GM18951 (cell line): ENCODE data around the gene TBC1D13.
A peak's percentile ranks its signal among the peaks of the same experiment; 100 is the strongest.

Experiments
- POLR2A ChIP-seq: IDR thresholded peaks from 4 replicates; pipeline ENCODE4 v1.6.1; 2011; ENCODE audit warnings: mild to moderate bottlenecking; ENCODE audit not compliant: insufficient read length, insufficient read depth; ENCODE audit errors: extremely low read depth
- in situ Hi-C: fragments of 300-500 bp; cut with MboI; formaldehyde crosslinking; loops from one replicate; pipeline ENCODE4 v1.12.0; 2022; ENCODE audit warnings: low sequenced_read_pairs, mixed read lengths, inconsistent platforms; ENCODE audit not compliant: unreplicated experiment

Gene TBC1D13

DNA sequence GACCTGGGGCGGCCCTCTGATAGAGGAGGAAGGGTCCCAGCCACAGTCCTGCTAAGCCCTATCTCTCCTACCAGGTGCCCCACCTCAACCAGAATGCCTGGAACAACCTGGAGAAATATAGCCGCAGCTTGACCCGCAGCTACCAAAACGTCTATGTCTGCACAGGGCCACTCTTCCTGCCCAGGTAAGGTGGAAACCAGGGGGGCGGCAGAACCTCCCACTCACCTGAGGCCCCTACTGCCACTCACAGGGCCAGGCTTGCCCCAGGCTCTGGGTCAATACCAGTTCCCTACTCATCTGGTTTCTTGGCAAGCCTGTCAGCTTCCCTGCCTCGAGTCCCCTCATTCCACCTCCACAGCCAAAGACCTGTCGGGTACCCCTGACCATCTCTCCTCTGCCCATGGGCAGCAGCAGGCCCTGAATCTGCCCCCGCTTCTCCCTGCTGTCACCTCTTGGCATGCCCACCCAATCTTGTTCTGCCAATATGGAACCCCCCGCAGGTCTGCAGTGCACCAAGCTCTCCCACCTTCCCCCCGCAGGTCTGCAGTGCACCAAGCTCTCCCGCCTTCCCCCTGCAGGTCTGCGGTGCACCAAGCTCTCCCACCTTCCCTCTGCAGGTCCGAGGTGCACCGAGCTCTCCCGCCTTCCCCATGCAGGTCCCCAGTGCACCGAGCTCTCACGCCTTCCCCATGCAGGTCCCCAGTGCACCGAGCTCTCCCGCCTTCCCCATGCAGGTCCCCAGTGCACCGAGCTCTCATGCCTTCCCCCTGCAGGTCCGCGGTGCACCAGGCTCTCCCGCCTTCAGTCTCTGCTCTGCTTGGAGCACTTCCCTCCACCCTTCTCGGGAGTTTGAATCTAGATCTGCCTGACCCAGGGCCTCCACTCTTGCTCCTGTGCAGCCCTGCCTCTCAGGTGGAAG lies 33.9 kb downstream of the TBC1D13 start:
- in situ Hi-C loops, result no loop called here
- no peak for TF ChIP-seq POLR2A

DNA sequence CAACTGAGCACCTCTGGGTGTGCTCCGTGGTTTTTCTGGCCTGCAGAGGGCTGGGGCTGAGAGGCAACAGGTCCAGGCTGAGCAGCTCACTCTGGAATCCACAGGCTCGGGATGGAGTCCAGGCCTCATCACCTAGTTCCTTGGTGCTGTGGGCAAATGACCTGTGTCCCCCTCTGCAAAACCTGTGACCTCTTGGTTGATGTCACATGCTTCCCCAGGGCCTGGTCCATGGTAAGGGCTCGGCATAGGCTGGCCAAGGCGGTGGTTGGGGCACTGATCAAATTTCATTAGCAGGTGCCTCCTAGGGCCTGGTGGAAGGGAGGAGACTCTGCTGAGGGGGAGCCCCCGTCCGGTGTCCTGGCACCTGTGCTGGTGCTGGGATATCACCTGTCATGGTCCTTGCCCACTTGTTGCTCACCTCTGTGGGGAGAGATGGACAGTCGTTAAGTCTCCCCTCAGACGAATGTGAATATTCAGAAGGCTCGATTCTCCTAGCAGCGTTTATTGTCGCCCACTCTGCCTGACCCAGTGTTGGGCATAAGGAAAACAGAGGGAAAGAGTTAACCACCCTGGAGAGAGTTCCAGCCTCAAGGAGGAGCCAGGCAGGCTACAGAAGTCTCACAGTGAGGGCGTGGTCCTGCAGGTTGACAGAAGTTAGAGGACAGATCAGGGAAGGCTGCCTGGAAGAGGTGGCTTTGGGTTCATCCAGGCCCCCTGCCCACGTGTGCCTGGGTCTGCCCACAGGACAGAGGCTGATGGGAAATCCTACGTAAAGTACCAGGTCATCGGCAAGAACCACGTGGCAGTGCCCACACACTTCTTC lies 34.7 kb downstream of the TBC1D13 start:
- no peak for TF ChIP-seq POLR2A

DNA sequence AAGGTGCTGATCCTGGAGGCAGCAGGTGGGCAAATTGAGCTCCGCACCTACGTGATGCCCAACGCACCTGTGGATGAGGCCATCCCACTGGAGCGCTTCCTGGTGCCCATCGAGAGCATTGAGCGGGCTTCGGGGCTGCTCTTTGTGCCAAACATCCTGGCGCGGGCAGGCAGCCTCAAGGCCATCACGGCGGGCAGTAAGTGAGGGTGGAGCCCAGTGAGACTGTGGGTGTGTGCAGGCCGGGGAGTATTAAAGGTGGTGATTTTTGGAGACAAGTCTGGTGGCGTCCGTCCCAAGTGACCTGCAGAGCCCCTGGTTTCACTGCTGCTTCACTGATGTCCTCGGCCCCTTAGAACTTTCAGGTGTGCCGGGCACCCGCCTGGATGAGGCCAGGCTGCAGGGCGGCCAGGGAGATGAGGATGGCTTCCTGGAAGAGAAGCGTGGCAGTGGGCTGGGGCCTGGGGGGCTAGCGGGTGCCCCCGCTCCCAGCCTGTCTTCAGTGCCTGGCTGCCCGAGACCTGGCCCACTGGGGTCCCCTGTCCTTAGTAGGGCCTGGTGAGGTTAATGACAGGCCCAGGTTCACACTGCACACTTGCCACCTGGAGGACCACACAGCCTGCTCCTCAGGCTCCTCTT lies 35.5 kb downstream of the TBC1D13 start:
- in situ Hi-C loops, result no loop called here

More for the DNA sequence above, 34.7 kb downstream of the TBC1D13 start:
- in situ Hi-C loops, result no loop called here

DNA sequence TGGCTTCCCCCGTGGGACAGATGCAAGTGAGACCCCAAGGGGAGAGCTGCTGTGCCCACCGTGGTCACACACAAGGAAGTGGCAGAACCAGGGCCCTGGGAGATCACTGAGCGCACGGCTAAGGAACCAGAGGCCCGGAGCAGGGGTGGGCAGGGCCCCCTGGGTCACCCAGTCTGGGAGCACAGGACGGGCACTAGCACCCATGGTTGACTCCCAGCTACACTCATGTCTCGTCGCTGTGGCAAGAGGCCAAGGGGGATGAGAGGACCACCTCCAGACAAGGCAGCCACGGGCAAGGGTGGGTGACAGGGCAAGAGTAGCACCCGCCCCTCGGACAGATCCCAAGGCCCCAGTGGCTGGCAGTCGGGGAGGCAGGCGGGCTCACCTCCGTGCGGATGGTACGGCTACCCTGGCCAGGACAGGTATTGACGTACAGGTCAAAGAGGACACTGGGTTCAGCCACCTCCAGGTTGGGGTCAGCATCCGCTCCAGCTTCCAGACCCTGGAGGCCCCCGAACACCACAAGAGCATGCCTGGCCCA lies 36.4 kb downstream of the TBC1D13 start:
- in situ Hi-C loops, result no loop called here
- TF ChIP-seq POLR2A, result no peak

More for the DNA sequence above, 35.5 kb downstream of the TBC1D13 start:
- TF ChIP-seq POLR2A, result no peak

DNA sequence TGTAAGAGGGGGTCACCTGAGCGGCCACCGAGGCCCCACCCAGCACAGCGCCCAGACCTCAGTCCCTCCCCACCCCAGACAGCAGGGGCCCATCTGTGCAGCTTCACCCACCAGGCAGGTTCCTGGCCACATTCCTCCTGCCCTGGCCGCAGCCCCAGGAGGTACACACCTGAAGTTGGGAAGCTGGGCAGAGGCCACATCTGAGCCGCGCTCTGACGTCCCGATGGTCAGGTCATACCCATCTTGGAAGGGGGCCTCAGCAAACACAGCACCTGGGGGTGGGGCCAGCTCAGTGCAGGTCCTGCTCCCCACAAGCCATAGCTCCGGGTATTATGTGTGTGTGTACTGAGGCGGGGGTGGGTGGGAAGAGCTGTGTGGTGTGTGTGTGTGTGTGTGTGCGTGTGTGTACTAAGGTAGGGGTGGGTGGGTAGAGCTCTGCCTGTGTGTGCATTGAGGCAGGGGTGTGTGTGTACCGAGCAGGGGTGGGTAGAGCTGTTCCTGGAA lies 36.9 kb downstream of the TBC1D13 start:
- TF ChIP-seq POLR2A, result no peak
- in situ Hi-C loops, result no loop called here

DNA sequence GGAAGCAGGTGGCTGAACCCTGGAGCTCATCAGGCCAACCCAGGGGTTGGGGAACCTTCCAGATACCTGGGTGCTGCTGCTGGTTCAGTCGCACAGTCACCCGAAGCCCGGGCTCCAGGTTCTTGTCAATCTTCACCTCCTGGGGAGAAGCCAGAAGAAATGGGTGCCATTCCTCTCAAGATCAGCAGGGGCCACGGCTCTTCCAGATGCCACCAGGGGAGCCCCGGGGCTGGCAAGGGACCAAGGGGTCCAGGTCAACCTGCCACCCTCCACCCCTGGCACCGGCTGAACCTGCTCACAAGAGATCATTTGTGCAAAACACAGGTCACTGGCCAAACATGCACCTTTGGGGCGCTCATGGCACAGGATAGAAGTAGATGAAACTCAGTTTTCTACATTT lies 37.9 kb downstream of the TBC1D13 start:
- in situ Hi-C loops, result no loop called here
- TF ChIP-seq POLR2A, result no peak

DNA sequence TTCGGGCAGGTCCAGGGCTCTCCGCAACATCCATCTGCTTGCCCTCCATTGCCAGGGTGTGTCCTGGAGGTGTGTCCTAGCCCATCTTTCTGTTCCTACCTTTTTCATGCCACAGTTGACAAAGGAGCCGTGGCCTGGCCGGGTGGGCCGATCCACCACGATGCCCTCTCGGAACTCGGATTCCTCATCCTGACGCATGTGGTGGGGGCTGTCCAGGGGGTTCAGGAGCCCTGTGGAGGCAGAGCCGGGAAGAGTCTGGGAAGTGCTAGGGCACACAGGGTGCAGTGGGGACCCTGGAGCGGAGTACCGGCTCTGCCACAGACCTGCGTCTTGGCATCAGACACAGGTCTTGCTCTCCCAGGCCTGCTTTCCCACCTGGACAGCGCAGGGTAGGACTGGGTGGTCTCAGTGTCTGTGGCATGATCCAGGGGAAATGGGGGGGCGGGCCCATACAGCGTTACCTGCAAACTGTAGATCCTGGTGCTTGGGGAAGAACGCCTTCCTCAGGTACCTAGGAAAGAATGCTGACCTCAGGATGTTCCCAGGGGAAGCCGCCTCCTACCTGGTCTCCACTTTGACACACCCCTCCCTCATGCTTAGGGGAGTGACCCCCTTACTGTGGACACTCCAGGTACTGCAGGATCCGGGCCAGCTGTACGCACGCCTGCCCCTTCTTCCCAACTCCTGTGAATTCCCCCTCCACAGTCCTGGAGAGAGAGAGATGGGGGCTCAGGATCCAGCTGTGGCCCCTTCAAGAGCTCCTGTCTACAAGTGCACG lies 39.1 kb downstream of the TBC1D13 start:
- in situ Hi-C loops, result no loop called here
- no peak for TF ChIP-seq POLR2A

DNA sequence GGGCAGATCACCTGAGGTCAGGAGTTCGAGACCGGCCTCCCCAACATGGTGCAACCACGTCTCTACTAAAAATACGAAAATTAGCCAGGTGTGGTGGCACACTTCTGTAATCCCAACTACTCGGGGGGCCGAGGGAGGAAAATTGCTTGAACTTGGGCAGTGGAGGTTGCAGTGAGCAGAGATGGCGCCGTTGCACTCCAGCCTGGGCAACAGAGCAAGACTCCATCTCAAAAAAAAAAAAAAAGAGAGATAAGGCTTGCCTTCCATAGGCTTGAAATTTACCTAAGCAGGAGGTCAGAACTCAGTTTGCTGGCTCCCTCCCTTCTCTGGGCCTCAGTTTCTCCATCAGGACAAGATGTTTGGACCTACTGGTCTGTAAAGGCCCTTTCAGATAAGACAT lies 41.2 kb downstream of the TBC1D13 start:
- TF ChIP-seq POLR2A, result no peak
- in situ Hi-C loops, result no loop called here

DNA sequence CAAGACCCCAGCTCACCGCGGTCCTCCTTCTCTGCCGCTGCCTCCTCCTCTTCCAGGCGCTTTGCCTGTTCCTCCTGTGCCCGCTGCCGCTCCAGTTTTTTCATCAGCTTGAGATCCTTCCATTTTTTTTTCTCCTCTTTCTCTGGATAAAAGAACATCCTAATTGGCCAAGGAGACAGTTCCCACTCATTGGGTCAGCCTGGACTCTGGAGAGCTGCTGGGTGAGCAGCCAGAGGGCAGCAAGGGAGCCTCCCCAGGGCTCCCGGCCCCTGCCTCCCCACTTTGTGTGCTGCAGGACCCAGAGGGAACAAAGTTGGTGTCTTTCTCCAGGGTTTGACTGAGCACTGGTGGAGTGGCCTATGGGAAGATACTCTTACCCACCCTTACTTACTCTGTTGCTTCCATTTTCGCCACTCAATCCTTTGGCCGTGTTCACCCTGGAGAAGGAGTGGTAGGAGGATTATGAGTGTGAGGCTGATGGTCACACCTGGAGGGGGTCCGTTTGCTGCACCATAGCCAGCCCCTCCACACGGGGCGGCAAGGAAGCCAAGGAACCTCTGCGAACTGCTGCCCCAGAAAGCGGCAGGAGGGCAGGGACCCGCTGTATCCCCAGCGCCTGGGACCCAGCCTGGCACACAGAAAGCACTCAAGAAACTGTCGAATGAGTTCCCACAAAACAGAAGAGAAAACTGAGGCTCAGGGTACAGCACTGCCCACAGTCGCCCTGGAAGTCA lies 41.8 kb downstream of the TBC1D13 start:
- no peak for TF ChIP-seq POLR2A
- in situ Hi-C loops, result no loop called here

DNA sequence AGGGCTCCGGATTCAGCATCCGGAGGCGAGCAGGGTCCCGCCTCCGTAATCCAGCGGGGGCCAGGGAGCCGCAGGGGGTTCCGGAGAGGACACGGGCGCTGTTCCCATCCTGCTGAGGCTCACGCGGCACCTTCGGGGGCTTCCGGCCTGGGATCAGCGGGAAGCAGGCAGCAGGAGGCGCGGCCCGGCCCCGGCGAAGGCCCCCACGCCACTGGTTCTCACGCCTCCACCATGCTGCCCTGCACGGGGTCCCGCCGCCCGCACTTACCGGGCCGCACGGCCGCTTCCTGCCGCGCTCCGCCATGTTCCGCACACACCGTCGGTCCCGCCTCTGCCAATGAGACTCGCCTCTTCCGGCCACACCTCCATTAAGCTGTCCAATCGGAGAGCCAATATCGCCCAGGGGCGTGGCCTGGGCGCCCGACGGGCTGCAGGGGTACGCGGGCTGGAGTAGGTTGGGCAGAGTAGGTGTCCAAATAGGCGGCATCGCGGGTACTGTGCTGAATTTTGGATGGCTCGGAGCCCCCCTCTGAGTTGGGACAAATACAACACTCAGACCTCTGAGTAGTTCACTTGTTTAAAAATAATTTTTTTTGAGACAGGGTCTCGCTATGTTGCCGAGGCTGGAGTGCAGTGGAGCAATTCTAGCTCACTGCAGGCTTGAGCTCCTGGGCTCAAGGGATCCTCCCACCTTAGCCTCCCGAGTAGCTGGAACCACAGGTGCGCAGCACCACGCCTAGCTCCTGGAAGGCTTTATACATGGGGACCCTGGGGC lies 42.6 kb downstream of the TBC1D13 start, which contains the start of gene SPOUT1:
Gene SPOUT1 (minus strand): TSS at position 318 of the 775 bp plus-strand sequence. CDS start 14 bp downstream, at position 304.
- in situ Hi-C loops, result no loop called here
- peak; percentile 96 for TF ChIP-seq POLR2A

DNA sequence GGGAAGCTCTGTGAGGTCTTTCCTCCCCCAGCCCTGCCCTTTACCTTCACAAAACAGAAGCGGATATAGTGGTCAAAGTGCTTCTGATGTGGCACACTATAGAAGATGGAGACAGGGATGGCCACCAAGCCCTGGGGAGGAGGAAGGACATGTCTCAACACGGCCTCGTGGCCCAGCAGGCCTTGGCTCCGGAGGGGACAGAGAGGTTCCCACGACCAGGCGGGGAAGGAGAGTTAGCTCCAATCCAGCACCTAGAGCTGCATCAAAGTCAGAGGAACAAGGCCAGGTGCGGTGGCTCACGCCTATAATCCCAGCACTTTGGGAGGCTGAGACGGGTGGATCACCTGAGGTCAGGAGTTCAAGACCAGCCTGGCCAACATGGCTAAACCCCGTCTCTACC lies 46.6 kb downstream of the TBC1D13 start:
- TF ChIP-seq POLR2A, result no peak
- in situ Hi-C loops, result no loop called here
